ENCODE results near the gene FAM124A. TPM values are rescaled to one million over a fixed set of nuclear protein-coding genes. Genes with fewer than 3 reads are reported as not detected.

FAM124A gene
- total RNA-seq, 1 donor from 2014 or later = 1.8 TPM

DNA sequence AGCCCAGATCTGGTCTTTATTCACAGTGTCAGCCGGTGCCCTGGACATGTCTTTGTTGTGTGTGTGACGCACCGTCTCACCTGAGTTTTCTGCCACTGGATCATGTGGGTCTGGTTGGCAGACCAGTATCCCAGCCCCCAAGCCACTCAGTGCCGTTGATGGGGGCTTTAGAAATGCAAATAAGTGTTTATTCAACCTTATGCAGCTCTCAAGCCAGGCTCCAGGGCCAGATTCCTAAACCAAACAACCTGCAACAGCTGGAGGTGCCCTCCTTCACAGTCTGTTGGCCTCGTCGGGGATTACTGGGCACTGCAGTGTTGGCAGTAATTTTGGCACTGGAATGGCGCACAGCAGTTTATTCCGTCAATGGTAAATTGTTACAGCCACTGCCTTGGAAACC lies 21.6 kb downstream of the FAM124A start:
- Mint-ChIP-seq H3K4me3 (ENCODE audit: unreplicated experiment) (no peak overlapping the region), H3K9me3 (ENCODE audit: unreplicated experiment) (no peaks in the 10 kb centered on the region), H3K36me3 (ENCODE audit: unreplicated experiment) (no peaks in the 10 kb centered on the region), H3K27ac (ENCODE audit: unreplicated experiment) (no peak overlapping the region), H3K4me1 (ENCODE audit: unreplicated experiment) (peaks cover 3% of the 10 kb centered on the region), H3K27me3 (ENCODE audit: unreplicated experiment) (peaks cover 4% of the 10 kb centered on the region)
- TF ChIP-seq, protein P1, sequence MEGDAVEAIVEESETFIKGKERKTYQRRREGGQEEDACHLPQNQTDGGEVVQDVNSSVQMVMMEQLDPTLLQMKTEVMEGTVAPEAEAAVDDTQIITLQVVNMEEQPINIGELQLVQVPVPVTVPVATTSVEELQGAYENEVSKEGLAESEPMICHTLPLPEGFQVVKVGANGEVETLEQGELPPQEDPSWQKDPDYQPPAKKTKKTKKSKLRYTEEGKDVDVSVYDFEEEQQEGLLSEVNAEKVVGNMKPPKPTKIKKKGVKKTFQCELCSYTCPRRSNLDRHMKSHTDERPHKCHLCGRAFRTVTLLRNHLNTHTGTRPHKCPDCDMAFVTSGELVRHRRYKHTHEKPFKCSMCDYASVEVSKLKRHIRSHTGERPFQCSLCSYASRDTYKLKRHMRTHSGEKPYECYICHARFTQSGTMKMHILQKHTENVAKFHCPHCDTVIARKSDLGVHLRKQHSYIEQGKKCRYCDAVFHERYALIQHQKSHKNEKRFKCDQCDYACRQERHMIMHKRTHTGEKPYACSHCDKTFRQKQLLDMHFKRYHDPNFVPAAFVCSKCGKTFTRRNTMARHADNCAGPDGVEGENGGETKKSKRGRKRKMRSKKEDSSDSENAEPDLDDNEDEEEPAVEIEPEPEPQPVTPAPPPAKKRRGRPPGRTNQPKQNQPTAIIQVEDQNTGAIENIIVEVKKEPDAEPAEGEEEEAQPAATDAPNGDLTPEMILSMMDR (IDR thresholded peaks at IDR 0.05) = no peak
- DNase-seq (ENCODE audit: extremely low spot score, unreplicated experiment) = no peak

DNA sequence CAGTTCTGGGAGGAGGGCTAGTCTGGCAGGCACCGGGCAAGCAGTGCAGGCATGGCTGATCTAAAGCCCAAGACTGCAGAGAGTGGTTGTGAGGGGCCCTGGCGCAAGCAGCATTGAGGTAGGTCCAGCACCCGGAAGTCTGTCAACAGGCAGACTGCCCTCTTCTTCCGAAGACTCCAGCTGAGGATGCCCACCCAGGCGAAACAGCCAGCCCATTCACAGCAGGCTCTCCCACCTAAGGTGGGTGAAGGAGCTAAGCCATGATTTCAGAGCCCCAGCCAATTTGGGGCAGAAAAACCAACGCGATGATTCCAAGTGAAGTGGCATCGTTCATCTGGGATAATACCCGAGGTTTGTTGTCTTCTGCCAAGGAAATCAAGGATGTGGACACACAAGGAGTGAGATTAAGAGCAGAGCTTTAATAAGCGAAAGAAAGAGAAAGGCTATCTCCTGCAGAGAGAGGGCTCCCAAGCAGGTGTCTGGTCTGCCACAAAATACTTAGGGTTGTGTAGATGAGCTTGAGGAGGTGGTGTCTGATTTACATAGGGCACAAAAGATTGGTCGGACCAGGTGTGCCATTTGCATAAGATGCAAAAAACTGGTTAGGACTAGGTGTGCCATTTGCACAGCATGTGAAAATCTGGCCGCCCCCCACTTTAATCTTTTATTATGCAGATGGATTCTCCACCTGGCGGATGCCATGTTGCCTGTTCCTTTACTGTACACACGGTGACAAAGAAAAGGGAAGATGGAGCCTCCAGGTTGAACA lies 22.6 kb downstream of the FAM124A start:
- H3K9me3 Mint-ChIP-seq (ENCODE audit: unreplicated experiment) = no peaks in the 10 kb centered on the region
- peaks cover 4% of the 10 kb centered on the region for H3K27me3 Mint-ChIP-seq (ENCODE audit: unreplicated experiment)
- peaks cover 3% of the 10 kb centered on the region for H3K4me1 Mint-ChIP-seq (ENCODE audit: unreplicated experiment)
- DNase-seq (ENCODE audit: extremely low spot score, unreplicated experiment) = no peak
- TF ChIP-seq, protein P1 (IDR thresholded peaks at IDR 0.05) = no peak
- no peak overlapping the region for H3K27ac Mint-ChIP-seq (ENCODE audit: unreplicated experiment)
- H3K36me3 Mint-ChIP-seq (ENCODE audit: unreplicated experiment) = no peaks in the 10 kb centered on the region
- no peak overlapping the region for H3K4me3 Mint-ChIP-seq (ENCODE audit: unreplicated experiment)

DNA sequence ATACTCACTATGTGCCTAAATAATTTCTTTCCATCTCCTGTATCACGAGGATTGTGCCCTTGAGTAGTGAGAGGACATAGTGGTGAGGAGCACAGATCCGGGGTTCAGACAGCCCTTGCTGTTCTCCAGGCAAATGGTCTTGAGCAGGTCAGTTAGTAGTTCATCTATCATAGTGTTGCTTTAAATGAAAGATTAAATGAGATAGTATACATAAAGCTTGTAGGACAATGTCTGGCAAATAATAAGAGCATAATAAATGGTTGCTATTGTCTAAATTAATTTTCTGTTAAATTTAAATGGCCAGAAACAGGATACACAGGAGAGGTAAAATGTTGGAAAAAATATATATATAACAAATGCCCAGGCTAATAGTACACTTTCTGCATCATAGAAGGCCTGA lies 23.4 kb downstream of the FAM124A start:
- no peak for DNase-seq (ENCODE audit: extremely low spot score, unreplicated experiment)
- Mint-ChIP-seq H3K27me3 (ENCODE audit: unreplicated experiment) (peaks cover 4% of the 10 kb centered on the region), H3K36me3 (ENCODE audit: unreplicated experiment) (no peaks in the 10 kb centered on the region), H3K27ac (ENCODE audit: unreplicated experiment) (no peak overlapping the region), H3K4me1 (ENCODE audit: unreplicated experiment) (peaks cover 3% of the 10 kb centered on the region), H3K4me3 (ENCODE audit: unreplicated experiment) (no peak overlapping the region), H3K9me3 (ENCODE audit: unreplicated experiment) (no peaks in the 10 kb centered on the region)
- TF ChIP-seq, protein P1 (IDR thresholded peaks at IDR 0.05) = no peak

DNA sequence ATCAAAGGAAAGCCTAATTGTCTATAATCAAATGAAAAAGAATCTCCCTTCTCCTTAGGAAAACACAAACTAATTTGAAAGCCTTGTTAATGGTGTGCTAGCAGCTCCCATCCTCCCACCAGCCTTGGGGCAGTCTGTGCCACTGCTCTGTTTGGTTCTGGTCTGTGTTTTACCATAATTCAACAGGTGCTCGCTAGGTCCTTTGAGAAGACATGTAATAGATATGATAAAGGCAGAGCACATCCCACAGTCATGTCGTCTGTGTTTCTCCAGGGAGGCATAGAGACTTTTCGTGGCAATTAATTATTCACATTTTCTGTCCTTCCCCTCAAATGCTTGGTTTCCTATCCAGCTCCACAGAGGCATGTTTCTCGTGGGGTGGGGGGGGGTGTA lies 23.8 kb downstream of the FAM124A start:
- Mint-ChIP-seq H3K36me3 (ENCODE audit: unreplicated experiment) (no peaks in the 10 kb centered on the region), H3K27me3 (ENCODE audit: unreplicated experiment) (peaks cover 4% of the 10 kb centered on the region), H3K27ac (ENCODE audit: unreplicated experiment) (no peak overlapping the region), H3K4me3 (ENCODE audit: unreplicated experiment) (no peak overlapping the region), H3K9me3 (ENCODE audit: unreplicated experiment) (no peaks in the 10 kb centered on the region), H3K4me1 (ENCODE audit: unreplicated experiment) (peaks cover 3% of the 10 kb centered on the region)
- TF ChIP-seq, protein P1 (IDR thresholded peaks at IDR 0.05) = no peak
- no peak for DNase-seq (ENCODE audit: extremely low spot score, unreplicated experiment)

DNA sequence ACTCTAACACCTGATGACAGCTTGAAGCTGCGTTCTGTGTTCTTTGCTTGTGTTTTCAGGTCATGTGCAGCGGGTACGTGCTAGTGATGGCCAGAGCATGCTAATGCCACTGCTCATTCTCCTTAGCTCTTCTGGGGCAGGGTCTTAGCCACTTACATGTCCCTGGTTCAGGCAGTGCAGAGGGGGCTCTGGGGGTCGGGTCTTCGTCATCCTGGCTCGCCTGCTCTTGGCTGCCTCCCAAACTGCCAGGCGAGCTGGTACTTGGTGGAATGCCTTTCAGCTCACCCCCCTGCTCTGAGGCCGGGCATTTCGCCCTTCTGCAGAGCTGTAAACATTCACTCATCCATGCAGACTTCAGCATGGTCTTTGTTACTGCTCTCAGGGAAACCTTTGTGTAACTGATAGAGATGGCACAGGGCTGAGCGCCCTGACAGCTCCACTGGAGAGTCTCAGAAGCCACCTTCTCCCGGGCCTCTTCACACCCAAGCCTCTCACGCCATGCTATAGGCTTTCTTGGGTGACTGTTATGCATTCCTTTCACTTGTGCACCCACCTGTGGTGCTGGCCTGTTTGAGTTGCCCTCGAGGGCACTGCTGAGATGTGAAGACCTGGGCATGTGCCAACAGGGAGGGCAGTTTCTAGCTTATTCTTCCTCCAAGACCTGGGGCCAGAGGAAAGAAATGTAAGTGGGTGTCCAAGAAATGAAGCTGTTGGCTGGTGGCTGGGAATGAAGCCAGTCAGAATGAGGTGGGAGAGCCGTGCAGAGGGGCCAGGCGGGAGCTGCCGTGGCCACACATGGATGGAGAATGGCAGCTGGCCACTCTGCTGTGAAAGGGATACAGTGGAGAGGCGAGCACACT lies 24.4 kb downstream of the FAM124A start:
- TF ChIP-seq, protein P1 (IDR thresholded peaks at IDR 0.05) = no peak

More for the DNA sequence above, 24.4 kb downstream of the FAM124A start:
- Mint-ChIP-seq H3K4me1 (ENCODE audit: unreplicated experiment) (peaks cover 3% of the 10 kb centered on the region), H3K27me3 (ENCODE audit: unreplicated experiment) (peaks cover 4% of the 10 kb centered on the region), H3K36me3 (ENCODE audit: unreplicated experiment) (no peaks in the 10 kb centered on the region), H3K9me3 (ENCODE audit: unreplicated experiment) (no peaks in the 10 kb centered on the region), H3K27ac (ENCODE audit: unreplicated experiment) (no peak overlapping the region), H3K4me3 (ENCODE audit: unreplicated experiment) (no peak overlapping the region)
- no peak for DNase-seq (ENCODE audit: extremely low spot score, unreplicated experiment)

Data from osteocyte (in vitro differentiated cells).